ENCODE measurements around the gene PSMC5.
"Not testable (repeated sequence)": the region's sequence is repeated elsewhere in the genome, so short reads cannot be mapped to it uniquely, and the experiment has no call there.

Gene PSMC5

DNA sequence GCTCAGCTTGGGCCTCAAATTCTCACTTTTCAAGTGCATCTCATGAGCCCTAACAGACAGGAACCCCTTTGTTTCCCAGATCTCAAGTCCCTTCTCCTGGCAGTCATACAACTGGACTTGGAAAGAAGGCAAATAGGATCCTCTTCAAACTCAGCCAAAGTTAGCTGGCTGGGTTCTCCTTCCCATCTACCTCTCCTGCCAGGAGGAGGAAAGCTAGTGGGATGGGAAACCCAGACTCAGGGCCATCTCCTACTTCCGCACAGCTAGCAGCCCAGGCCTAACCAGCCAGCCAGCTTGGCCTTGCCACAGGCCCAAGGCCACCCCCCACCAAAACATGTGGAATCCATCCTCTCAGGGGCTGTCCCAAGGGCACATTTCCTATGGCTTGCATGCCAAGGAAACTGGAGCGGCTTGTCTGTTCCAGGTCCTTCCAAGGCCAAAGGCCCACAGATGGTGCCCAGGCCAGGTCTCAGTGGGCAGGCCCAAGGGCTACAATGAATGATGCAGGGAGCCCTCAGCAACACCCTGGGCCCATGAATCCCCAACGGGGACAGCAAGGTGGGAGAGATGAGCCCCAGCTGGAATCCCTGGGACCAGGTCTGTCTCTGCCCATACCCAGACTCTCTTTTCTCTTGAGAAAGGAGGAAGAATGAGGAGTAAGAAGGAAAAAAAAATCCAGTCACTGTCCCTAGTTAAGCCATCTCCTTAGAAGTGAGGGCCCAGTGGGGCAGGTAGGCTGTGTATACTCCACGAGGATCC, 13.5 kb downstream of the PSMC5 start:
- DNase-seq (ENCODE audit: low spot score), result peak; percentile 42

DNA sequence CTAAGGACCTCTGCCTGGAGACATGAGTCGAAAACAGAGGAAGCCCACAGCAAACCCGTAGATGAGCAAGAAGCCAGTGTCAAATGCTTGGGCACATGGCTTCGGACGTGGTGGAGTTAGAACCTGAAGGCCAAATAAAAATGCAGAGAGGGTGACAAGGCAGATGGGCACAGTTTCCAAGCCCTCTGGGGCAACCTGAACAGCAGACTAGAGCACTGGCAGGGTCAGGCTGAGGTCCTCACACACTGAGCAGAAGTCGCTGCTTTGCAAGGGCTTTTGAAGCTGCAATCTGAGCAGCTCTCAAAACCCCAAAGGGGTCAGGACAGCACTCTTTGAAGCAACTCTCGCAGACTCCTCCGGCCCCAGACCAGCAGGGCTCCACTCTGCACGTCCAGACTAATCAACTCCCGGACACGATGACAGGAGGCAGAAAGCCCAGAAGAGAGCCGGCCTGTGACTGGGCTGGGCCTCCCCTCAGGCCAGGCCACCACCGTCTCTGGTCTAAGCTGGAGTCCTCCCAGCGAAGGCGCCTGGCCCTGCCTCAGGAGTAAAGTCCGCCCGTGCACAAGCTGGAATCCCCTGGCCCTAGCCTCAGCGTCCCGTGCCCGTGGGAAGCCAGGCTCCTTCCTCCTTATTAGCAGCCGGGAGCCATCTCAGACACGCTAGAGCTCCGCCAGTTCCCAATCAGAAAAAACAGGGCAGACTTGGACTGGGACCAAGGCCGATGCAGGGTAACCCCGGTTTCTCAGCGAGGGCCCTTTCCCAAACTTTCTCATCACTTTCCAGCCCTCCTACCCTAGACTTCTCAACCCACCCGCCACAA, 14.3 kb downstream of the PSMC5 start:
- DNase-seq (ENCODE audit: low spot score), result no peak

DNA sequence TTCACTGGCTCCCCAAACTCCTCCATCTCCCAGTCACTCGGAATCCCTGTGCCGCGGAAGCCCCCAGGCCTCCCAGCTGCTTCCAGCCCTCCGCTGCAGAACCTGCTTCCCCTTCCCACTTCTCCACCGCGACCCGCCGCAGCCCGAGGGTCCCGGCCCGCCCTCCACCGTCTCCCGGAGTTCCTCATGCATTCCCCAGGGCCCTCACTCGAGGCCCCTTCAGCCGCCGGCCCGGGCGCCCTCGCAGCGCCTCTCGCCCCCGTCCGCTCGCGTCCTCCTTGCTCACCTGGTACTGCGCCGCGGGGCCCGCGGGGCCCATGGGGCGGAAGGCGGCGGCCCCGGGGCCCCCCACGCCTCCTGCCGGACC, 14.9 kb downstream of the PSMC5 start:
- no peak for DNase-seq (ENCODE audit: low spot score)

DNA sequence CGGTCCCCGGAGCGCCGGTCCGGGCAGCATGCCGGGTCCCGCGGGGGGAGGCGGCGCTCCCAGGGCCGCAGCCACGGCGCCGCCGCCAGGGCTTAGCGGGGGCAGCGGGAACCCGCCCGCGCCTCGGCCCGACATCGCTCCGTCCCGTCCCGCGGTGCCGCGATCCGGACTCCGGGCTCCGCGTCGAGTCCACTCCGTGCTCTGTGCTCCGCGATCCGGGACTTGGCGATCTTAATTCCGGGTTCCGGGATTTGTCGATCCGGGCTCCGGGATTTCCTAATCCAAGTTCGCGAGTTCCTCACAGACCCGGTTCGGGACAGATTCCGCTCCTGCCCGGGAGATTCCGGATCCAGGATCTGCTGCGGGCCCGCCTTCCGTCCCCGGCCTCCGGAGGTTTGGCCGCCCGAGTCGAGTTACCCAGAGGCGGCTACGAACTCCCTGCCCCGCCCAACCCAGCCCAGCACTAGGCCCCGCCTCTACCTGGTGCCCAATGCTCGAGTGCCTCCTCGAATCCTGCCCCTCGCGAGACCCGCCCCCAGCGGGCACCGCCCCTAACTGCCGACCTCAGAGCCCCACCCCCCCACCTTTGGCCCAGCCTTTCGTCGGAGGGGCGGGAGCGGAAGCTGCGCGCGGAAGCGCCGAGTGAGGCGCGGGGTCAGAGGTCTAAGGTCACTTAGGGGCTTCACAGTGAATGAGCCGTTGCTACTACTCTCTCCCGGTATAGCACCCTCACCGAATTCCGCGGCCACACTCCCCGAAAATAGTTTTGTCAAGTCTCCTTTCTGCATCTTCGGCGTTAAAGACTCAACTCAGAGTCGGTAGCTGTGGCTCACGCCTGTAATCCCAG, 15.5 kb downstream of the PSMC5 start, which contains the start of gene SMARCD2:
SMARCD2 (minus strand) TSS at position 146 of the 847 bp plus-strand sequence; CDS start at position 135, 11 bp downstream.
- peak; percentile 97 for DNase-seq (ENCODE audit: low spot score)

DNA sequence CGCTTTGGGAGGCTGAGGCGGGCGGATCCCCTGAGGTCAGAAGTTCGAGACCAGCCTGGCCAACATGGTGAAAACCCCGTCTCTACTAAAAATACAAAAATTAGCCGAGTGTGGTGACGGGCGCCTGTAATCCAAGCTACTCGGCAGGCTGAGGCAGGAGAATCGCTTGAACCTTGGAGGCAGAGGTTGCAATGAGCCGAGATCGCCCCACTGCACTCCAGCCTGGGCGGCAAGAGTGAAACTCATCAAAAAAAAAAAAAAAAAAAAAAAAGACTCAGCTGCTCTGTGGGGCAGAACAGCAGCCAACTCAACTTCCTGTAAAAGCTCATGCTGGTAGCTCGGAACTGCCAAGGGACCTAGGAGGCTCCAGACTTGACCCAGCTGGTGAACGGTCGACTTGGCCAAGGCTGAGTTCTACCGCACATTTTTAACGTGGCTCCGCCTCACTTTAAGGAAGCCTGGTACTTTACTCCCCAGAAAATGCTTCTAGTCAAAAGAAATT, 16.2 kb downstream of the PSMC5 start:
- not testable (repeated sequence) for DNase-seq (ENCODE audit: low spot score)

DNA sequence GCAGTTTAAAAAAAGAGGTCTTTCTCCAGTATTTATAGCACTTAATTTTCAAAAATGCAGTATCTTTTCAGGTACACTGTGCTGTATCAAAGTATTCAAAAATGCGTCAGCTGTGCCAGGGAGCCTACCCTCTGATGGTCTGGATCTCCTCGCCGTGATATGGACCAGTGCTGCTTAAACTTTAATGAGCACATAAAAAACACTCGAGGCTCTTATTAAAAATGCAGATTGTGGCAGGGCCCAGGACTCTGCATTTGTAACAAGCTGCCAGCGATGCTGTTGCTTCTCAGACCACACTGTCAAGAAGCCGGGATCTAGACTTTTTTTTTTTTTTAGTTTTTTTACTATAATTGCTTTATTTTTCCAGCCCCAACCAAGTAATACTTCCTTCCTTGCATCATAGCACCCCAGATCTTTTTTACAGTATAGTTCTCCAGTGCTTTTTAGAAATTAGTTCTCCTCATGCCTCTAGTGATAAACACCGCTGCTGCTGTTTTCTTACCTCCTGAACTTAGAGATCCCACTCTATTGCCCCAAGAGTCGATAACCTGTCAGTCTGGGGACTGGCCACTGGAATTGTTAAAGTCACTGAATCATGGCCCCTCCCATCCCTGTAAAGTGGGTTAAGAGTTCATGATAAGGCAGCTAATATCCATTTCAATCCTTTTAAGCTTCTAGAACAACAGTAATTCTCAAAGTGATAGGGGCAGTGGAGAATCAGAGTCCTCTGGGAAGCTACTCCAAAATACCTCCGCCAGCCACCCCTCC, 16.9 kb downstream of the PSMC5 start:
- DNase-seq (ENCODE audit: low spot score), result no peak

DNA sequence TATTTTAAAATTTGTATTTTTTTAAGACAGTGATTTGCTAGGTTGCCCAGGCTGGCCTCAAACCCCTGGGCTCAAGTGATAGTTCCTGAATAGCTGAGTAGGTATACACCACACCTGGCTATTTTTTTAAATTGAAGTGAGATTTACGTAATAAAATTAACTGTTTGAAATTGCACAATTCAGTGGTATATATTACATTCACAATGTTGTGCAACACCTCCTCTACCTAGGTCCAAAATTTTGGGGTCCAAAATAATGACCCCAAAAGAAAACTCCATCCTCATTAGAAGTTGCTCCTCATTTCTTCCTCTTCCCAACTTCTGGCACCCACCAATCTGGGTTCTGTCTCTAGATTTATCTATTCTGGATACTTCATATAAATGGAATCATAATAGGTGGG, 18.3 kb downstream of the PSMC5 start:
- DNase-seq (ENCODE audit: low spot score), result no peak

DNA sequence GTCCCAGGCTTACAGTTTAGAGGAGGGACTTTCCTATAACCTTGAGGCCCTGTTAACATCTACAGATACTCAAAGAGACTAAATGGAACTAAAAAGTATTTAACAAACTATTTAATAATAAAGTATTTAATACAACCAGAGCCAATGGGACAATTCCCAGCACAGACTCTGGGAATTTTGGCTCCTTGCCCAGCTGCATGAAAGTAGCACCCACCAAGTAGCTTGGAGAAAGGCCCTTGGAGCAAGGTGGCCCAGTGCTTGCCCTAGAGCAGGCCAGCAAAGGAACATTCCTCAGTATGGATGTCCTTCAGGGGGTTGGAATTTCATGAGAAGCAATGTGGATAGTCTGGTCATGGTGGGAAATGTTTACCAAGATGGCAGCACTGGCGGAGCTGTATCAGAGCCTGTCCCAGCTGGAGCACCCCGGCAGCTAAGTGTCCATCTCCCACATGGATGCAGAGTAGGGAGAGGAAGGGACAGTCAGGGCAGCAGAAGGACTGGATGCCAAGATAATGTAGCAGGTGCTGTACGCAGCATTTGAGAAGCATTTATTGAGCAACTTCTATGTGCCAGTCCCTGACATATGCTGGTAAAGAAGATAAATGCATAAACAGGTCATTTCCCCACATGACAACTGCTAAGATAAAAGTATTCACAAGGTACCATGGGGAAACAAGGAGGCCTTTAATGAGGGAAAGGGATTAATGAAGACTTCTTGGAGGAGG, 20.5 kb downstream of the PSMC5 start:
- no peak for DNase-seq (ENCODE audit: low spot score)

DNA sequence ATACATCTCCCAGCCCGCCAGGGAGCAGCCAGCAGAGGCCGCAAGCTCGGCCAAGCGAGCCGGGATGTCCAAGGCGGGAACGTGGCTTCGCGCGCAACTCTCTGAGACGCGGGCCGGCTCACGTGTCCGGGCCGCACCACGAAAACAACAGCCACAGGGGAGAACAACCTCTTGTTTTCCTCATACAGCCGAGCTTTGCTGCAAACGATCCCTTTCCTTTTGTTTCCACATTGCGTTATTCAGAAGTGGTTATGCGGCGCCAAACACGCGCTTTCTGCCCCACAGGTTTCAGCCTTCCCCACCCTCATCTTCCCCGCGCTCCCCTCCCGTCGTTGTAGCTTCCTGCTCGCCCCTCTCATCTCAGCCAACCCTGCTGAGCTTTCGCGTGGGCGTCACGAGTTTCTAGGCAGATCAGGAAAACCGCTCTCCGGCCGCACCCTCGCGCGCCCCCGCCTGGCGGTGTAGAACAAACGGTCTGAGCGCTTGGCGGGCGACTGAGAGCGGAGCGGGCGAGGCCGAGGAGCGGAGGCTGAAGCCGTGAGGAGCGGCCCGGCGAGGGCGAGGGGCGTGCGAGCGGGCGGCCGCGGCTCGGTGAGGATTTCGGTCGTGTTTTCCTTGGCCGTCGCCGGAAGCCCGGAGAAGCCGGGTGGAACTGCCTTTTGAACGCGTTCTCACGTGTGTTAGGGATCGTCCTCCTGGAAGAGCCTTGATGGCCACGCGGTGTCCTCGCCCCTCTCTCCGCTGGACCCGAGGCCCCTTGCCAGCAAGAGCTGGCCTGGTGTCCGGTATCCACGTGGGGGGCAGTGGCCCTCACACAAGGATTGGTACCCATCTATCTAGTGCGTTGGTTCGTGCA, 21.8 kb downstream of the PSMC5 start:
- DNase-seq (ENCODE audit: low spot score), result peak; percentile 94

DNA sequence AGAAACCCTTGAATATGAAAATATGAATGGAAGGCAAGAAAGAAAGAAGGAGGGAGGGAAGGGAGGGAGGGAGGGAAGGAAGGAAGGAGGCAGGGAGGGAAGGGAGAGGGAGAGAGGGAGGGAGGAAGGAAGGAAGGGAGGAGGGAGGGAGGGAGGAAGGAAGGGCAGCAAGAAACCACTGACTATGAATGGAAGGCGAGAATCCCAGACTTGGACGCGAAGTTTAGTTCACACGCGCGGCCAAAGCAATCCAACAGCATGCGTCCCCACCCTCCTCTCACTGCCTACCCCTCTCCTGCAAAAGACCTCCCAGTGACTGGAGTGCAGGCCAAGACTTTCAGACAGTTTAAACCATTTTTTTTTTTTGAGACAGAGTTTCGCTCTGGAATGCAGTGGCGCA, 23.2 kb downstream of the PSMC5 start:
- no peak for DNase-seq (ENCODE audit: low spot score)

DNA sequence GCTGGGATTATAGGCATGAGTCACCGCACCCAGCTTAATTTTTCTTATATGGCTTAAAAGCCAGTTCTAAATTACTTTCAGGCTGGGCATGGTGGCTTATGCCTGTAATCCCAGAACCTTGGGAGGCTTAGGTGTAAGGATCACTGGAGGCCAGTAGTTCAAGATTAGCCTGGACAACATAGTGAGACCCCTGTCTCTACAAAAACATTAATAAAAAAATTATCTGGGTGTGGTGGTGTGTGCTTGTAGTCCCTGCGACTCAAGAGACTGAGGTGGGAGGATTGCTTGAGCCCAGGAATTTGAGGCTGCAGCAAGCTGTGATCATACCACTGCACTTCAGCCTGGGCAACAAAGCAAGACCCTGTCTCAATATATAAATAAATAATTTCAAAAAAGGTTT, 26.0 kb downstream of the PSMC5 start:
- DNase-seq (ENCODE audit: low spot score), result no peak

DNA sequence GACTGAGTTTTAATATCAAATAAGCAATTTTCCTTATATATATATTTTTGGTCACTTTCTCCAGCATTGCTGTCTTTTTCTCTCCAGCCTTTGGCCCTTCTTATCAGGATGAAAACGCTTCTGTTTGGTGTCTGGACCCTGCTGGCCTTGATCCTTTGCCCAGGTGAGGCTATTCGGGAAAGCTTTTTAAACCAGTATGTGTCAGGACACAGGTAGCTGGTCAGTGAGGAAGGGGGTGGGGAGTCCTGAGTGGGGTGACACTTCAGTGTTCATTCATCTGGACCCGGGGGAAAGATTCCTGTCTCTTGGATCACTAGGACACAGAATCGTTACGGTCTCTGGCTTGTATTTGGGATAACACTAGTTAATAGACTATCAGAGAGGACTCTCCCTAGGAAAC, 27.5 kb downstream of the PSMC5 start:
- no peak for DNase-seq (ENCODE audit: low spot score)

DNA sequence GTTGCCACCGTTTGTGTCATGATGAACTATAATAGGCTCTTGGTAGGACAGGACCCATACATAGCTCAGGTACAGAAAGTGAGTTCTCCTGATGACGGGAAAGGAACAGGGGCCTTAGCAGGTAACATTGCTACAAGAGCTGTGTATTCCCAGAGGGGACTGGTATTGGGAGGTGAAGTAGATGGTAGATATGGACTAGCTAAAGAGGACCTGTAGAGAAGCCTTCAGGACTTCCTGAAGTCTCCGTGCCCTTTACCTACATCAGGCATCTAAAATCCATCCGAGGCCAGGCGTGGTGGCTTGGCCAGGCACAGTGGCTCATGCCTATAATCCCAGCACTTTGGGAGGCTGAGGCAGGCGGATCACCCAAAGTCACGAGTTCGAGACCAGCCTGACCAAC, 28.0 kb downstream of the PSMC5 start:
- no peak for DNase-seq (ENCODE audit: low spot score)

DNA sequence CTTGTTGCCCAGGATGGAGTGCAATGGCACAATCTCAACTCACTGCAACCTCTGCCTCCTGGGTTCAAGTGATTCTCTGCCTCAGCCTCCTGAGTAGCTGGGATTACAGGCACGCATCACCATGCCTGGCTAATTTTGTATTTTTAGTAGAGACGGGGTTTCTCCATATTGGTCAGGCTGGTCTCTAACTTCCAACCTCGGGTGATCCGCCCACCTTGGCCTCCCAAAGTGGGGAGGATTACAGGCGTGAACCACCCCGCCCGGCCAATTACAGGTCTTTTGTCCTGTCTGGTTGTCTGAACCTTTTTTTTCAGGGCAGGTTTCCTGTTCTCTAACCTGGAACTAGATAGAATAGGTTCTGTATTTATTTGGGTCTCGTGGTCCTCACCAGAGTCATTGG, 29.2 kb downstream of the PSMC5 start:
- not testable (repeated sequence) for DNase-seq (ENCODE audit: low spot score)

DNA sequence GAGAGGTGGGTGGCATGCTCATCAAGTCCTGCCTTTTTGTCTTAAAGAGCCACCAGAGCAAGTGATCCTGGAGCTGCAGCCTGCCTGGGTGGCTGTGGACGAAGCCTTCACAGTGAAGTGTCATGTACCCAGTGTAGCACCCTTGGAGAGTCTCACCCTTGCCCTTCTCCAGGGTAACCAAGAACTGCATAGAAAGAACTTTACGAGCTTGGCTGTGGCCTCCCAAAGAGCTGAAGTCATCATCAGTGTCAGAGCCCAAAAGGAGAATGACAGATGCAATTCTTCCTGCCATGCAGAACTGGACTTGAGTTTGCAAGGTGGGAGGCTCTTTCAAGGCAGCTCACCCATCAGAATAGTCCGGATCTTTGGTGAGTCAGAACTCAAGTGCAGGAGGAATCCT, 32.0 kb downstream of the PSMC5 start:
- no peak for DNase-seq (ENCODE audit: low spot score)

DNA sequence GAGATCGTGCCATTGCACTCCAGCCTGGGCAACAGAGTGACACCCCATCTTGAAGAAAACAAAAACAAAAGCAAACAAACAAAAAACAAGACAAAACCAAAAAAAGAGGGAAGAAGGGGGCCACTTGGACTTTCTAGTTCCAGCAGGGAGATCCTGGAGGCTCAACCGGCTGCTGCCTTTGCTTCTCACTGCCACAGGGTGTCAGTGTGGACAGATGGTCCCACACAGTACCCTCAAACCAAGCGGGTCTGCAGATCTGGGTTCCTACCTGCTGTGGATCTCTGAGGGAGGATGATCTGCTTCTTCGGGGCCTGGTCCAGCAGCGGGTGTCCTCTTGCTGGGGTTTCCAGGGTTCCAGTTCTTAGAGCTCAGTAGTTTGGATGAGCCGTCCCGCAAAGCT, 39.4 kb downstream of the PSMC5 start:
- not testable (repeated sequence) for DNase-seq (ENCODE audit: low spot score)

DNA sequence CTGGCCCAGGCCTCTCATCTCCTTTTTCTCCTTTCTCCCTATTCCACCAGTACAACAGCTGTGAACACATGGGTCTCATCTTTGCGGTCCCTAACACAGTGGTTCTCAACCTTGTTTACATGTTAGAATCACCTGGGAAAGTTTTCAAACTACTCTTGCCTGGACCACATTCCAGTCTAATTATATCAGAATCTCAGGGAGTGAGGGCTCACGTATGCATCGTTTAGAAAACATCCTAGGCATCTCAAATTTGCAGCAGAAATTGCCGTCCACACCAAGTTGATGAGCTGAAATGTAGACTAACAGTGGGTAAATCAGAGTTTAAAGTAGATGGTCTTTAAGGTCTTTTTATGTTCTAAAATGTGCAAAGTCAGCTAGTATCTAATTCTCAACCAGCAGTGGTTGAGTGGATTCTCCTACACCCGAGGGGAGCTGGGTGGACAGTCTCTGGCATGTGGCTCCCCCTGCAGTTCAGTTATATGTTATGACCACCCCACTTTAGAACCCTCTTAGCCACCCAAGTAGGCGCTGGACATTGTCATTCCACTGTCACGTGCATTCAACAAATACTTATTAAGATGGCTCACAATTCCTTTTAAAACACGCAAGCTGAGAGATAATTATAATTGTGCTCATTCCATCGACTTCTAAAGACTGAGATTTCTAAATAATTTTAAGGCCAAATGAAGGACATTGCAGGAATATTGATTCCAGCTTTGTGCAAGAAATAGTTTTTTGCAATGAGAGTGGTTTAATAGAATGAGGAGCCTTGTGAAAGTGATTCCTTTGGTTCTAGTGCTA, 42.5 kb downstream of the PSMC5 start:
- not testable (repeated sequence) for DNase-seq (ENCODE audit: low spot score)

DNA sequence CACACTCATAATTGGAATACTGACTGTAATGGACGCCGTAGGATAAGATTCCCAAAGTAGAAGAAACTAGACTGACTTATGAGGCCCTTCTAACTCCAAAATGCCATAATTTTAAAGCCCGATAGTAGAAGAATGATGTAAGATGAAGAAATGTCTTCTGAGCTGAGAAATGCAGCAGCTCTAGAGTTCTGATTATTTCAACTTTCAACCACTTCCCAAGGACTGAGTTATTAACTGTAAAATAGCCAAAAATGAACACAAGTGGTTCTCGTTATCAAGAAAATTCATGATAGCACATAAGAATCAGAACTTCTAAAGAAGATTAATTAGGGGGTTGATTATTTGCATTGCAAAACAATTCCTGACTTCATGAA, 43.0 kb downstream of the PSMC5 start:
- DNase-seq (ENCODE audit: low spot score), result not testable (repeated sequence)

Data from COLO829 (cell line).